Measurements from ENCODE around the gene AP3D1.

Gene AP3D1

GRCh38 chr19:2181633-2181997 lies 30.2 kb upstream of the AP3D1 start:
- no peak for DNase-seq (ENCODE audit: low read depth in 2 of 2)

- DNase-seq (ENCODE audit: low read depth in 2 of 2) = no peak
These were observed 29.7 kb upstream of the AP3D1 start for GRCh38 chr19:2180881-2181632.

GRCh38 chr19:2180114-2180513 lies 28.7 kb upstream of the AP3D1 start:
- DNase-seq (ENCODE audit: low read depth in 2 of 2) = no peak

- no peak for DNase-seq (ENCODE audit: low read depth in 2 of 2)
These were observed 27.7 kb upstream of the AP3D1 start for GRCh38 chr19:2179095-2179494.

GRCh38 chr19:2176337-2176994 lies 25.1 kb upstream of the AP3D1 start:
- no peak for DNase-seq (ENCODE audit: low read depth in 2 of 2)

- no peak for DNase-seq (ENCODE audit: low read depth in 2 of 2)
These were observed 24.4 kb upstream of the AP3D1 start for GRCh38 chr19:2175742-2176141.

GRCh38 chr19:2173767-2174577 lies 22.6 kb upstream of the AP3D1 start:
- no peak for DNase-seq (ENCODE audit: low read depth in 2 of 2)

- no peak for DNase-seq (ENCODE audit: low read depth in 2 of 2)
These were observed 22.0 kb upstream of the AP3D1 start for GRCh38 chr19:2173388-2173766.

- peak; percentile 83 to 84 for DNase-seq (ENCODE audit: low read depth in 2 of 2)
These were observed 20.2 kb upstream of the AP3D1 start for GRCh38 chr19:2171349-2172145.

- DNase-seq (ENCODE audit: low read depth in 2 of 2) = no peak
These were observed 19.6 kb upstream of the AP3D1 start for GRCh38 chr19:2170987-2171348.

GRCh38 chr19:2170219-2170618 lies 18.9 kb upstream of the AP3D1 start:
- DNase-seq (ENCODE audit: low read depth in 2 of 2) = no peak

GRCh38 chr19:2168619-2169424 lies 17.5 kb upstream of the AP3D1 start:
- peak; percentile 85 to 86 for DNase-seq (ENCODE audit: low read depth in 2 of 2)

- DNase-seq (ENCODE audit: low read depth in 2 of 2) = no peak
These were observed 16.7 kb upstream of the AP3D1 start for GRCh38 chr19:2167896-2168618.

- DNase-seq (ENCODE audit: low read depth in 2 of 2) = no peak
These were observed 15.7 kb upstream of the AP3D1 start for GRCh38 chr19:2166741-2167738.

- DNase-seq (ENCODE audit: low read depth in 2 of 2) = peak in 1 of 2 donors; percentile 39
These were observed 12.9 kb upstream of the AP3D1 start for GRCh38 chr19:2164020-2164998.

GRCh38 chr19:2160379-2160778 lies 9.0 kb upstream of the AP3D1 start:
- no peak for DNase-seq (ENCODE audit: low read depth in 2 of 2)

GRCh38 chr19:2157452-2157851 lies 6.1 kb upstream of the AP3D1 start:
- DNase-seq (ENCODE audit: low read depth in 2 of 2) = no peak

- no peak for DNase-seq (ENCODE audit: low read depth in 2 of 2)
These were observed 3.3 kb upstream of the AP3D1 start for GRCh38 chr19:2154587-2155075.
